Measurements from ENCODE around the gene LCMT1. TPM values are rescaled to one million over a fixed set of nuclear protein-coding genes. Genes with fewer than 3 reads are reported as not detected.

The LCMT1 gene
- total RNA-seq, 4 donors from 2014 or later: 10.8 to 24.5 (median 18.0) TPM

DNA sequence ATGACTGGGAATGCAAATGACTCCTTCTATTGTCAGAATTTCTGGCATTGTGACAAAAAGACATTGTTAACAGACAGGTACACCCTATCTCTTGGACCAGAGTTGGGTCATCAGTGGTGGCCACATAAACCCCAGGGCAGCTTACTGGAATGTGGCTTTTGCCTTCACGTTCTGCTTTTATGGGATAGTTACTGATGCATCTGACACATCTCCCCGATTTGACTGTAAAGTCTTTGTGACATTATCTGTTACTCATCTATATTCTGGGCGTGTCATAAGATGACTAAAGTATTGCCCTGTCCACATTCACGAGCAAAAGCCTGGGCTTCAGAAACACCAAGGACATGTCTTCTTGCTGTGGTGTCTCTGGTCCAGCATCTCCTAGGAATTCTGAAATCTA lies 86.5 kb downstream of the LCMT1 start:
- Histone ChIP-seq H3K27ac (replicated peaks in 1 of 4) (no peak overlapping the region), H3K4me1 (no peaks in the 10 kb centered on the region), H3K9me3 (no peaks in the 10 kb centered on the region), H3K4me3 (no peak overlapping the region), H3K27me3 (no peaks in the 10 kb centered on the region), H3K36me3 (no peaks in the 10 kb centered on the region)
- DNase-seq (ENCODE audit: extremely low spot score): no peak
- no peak for TF ChIP-seq POLR2AphosphoS5 (IDR thresholded peaks at IDR 0.05)
- TF ChIP-seq POLR2A (IDR thresholded peaks at IDR 0.05; ENCODE audit: low read depth): no peak
- TF ChIP-seq EP300 (IDR thresholded peaks at IDR 0.05): no peak
- TF ChIP-seq, protein P1, sequence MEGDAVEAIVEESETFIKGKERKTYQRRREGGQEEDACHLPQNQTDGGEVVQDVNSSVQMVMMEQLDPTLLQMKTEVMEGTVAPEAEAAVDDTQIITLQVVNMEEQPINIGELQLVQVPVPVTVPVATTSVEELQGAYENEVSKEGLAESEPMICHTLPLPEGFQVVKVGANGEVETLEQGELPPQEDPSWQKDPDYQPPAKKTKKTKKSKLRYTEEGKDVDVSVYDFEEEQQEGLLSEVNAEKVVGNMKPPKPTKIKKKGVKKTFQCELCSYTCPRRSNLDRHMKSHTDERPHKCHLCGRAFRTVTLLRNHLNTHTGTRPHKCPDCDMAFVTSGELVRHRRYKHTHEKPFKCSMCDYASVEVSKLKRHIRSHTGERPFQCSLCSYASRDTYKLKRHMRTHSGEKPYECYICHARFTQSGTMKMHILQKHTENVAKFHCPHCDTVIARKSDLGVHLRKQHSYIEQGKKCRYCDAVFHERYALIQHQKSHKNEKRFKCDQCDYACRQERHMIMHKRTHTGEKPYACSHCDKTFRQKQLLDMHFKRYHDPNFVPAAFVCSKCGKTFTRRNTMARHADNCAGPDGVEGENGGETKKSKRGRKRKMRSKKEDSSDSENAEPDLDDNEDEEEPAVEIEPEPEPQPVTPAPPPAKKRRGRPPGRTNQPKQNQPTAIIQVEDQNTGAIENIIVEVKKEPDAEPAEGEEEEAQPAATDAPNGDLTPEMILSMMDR (IDR thresholded peaks at IDR 0.05): no peak
- intact Hi-C loops (cut with DNase I): no loop called here
- 89% methylated on average over 4 of the region's 4 CpGs for WGBS

DNA sequence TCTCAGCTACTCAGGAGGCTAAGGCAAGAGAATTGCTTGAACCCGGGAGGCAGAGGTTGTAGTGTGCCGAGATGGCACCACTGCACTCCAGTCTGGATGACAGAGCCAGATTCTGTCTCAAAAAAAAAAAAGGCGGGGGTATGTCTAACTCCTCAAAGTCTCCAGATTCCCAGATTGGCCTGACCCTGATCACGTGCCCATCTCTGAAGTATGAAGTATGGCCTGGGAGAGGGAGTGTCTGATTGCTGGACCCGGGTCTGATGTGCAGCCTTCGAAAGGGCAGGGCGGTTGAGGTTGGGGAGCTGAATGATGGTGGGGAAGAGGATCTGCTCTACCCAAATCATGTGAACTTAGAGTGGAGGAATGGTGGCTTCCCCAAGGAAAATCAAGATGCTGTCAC lies 87.9 kb downstream of the LCMT1 start:
- intact Hi-C loops (cut with DNase I): no loop called here
- Histone ChIP-seq H3K27ac (replicated peaks in 1 of 4) (no peak overlapping the region), H3K9me3 (no peaks in the 10 kb centered on the region), H3K4me3 (no peak overlapping the region), H3K4me1 (no peaks in the 10 kb centered on the region), H3K27me3 (no peaks in the 10 kb centered on the region), H3K36me3 (no peaks in the 10 kb centered on the region)
- 85% methylated on average over 7 of the region's 7 CpGs for WGBS
- TF ChIP-seq, protein P1 (IDR thresholded peaks at IDR 0.05): no peak
- TF ChIP-seq POLR2A (IDR thresholded peaks at IDR 0.05; ENCODE audit: low read depth): no peak
- no peak for TF ChIP-seq EP300 (IDR thresholded peaks at IDR 0.05)
- no peak for TF ChIP-seq POLR2AphosphoS5 (IDR thresholded peaks at IDR 0.05)
- no peak for DNase-seq (ENCODE audit: extremely low spot score)

DNA sequence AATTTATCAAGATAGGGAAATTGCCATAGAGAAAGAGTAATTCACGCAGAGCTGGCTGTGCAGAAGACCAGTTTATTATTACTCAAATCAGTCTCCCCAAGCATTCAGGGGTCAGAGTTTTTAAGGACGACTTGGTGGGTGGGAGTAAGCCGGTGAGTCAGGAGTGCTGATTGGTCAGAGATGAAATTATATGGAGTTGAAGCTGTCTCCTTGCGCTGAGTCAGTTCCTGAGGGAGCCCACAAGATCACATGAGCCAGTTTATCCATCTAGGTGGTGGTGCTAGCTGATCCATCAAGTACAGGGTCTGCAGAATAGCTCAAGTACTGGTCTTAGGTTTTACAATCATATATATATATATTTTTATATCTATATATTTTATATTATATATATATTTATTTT lies 99.2 kb downstream of the LCMT1 start:
- Histone ChIP-seq H3K36me3 (no peaks in the 10 kb centered on the region), H3K27me3 (no peaks in the 10 kb centered on the region), H3K9me3 (no peaks in the 10 kb centered on the region), H3K4me3 (no peak overlapping the region), H3K27ac (replicated peaks in 1 of 4) (no peak overlapping the region), H3K4me1 (no peaks in the 10 kb centered on the region)
- no peak for DNase-seq (ENCODE audit: extremely low spot score)
- intact Hi-C loops (cut with DNase I): no loop called here
- TF ChIP-seq, protein P1 (IDR thresholded peaks at IDR 0.05): no peak
- TF ChIP-seq POLR2A (IDR thresholded peaks at IDR 0.05; ENCODE audit: low read depth) (no peak), EP300 (IDR thresholded peaks at IDR 0.05) (no peak), POLR2AphosphoS5 (IDR thresholded peaks at IDR 0.05) (no peak)
- 57% methylated on average over 4 of the region's 4 CpGs for WGBS

DNA sequence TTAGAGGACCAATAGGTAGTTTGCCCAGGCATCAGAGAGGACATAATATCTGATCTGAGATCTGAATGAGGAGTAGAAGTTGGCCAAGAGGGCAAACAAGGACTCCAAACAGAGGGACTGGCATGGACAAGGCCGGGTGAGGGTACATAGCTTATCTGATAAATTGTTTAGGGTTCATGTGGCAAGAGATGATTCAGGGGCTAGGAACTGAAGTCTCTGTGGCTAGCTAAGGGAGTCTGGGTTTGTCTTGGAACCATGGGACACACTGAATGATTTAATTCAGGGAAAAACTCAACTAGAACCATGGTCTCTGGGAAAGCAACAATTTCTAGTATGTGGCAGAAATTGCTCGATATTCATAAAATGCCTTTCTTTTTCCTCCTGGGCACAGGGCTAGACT lies 101.1 kb downstream of the LCMT1 start:
- H3K36me3 ChIP-seq: no peaks in the 10 kb centered on the region
- no peak for TF ChIP-seq POLR2AphosphoS5 (IDR thresholded peaks at IDR 0.05)
- TF ChIP-seq POLR2A (IDR thresholded peaks at IDR 0.05; ENCODE audit: low read depth): no peak
- no peak for TF ChIP-seq EP300 (IDR thresholded peaks at IDR 0.05)
- TF ChIP-seq, protein P1 (IDR thresholded peaks at IDR 0.05): no peak
- H3K4me3 ChIP-seq: no peak overlapping the region
- no peak for DNase-seq (ENCODE audit: extremely low spot score)
- no peaks in the 10 kb centered on the region for H3K9me3 ChIP-seq
- H3K4me1 ChIP-seq: no peaks in the 10 kb centered on the region
- WGBS: 87% methylated on average over 2 of the region's 2 CpGs
- intact Hi-C loops (cut with DNase I): no loop called here
- no peaks in the 10 kb centered on the region for H3K27me3 ChIP-seq
- H3K27ac ChIP-seq (replicated peaks in 1 of 4): no peak overlapping the region

GRCh38 chr16:25213709-25214397 lies 102.3 kb downstream of the LCMT1 start:
- intact Hi-C loops (cut with DNase I): no loop called here
- H3K9me3 ChIP-seq: no peaks in the 10 kb centered on the region
- H3K4me1 ChIP-seq: no peaks in the 10 kb centered on the region
- no peak overlapping the region for H3K27ac ChIP-seq (replicated peaks in 1 of 4)
- no peak overlapping the region for H3K4me3 ChIP-seq
- no peak for DNase-seq (ENCODE audit: extremely low spot score)
- no peaks in the 10 kb centered on the region for H3K36me3 ChIP-seq
- H3K27me3 ChIP-seq: no peaks in the 10 kb centered on the region
- TF ChIP-seq POLR2AphosphoS5 (IDR thresholded peaks at IDR 0.05): no peak
- TF ChIP-seq POLR2A (IDR thresholded peaks at IDR 0.05; ENCODE audit: low read depth): no peak
- no peak for TF ChIP-seq EP300 (IDR thresholded peaks at IDR 0.05)
- TF ChIP-seq, protein P1 (IDR thresholded peaks at IDR 0.05): no peak
- 44% methylated on average over 6 of the region's 6 CpGs for WGBS

Measured in esophagus muscularis mucosa (tissue), 4 donors.